Measurements from ENCODE around the gene LMO2. TPM values are rescaled to one million over a fixed set of nuclear protein-coding genes. Genes with fewer than 3 reads are reported as not detected.

The LMO2 gene
- total RNA-seq, 6 experiments from 2014 or later = 3.6 to 7.6 (median 4.9) TPM

GRCh38 chr11:33887886-33888285 lies 4.0 kb downstream of the LMO2 start:
- no CpG with 5 or more reads among the region's 5 CpGs for WGBS (ENCODE audit: insufficient coverage, low coverage, low lambda C conversion rate, missing lambda C conversion rate)
- Histone ChIP-seq H3K36me3 (no peaks in the 10 kb centered on the region), H3K4me1 (no peaks in the 10 kb centered on the region), H3K27me3 (no peaks in the 10 kb centered on the region), H3K27ac (no peak overlapping the region), H3K4me3 (no peak overlapping the region), H3K9me3 (no peaks in the 10 kb centered on the region)
- DNase-seq (no peak), ATAC-seq (no peak)
- TF ChIP-seq CTCF (IDR thresholded peaks at IDR 0.05) (no peak), POLR2A (IDR thresholded peaks at IDR 0.05) (no peak)
- intact Hi-C loops (cut with DNase I) = no loop called here

GRCh38 chr11:33885338-33886005 lies 6.4 kb downstream of the LMO2 start:
- Histone ChIP-seq H3K9me3 (no peaks in the 10 kb centered on the region), H3K36me3 (no peaks in the 10 kb centered on the region), H3K27me3 (no peaks in the 10 kb centered on the region), H3K4me3 (no peak overlapping the region), H3K27ac (no peak overlapping the region), H3K4me1 (no peaks in the 10 kb centered on the region)
- intact Hi-C loops (cut with DNase I) = no loop called here
- DNase-seq (no peak), ATAC-seq (peak in 2 of 4 donors; percentile 19 to 23)
- TF ChIP-seq POLR2A (IDR thresholded peaks at IDR 0.05) = no peak
- TF ChIP-seq CTCF (IDR thresholded peaks at IDR 0.05) = no peak
- 63% methylated on average over 3 of the region's 3 CpGs for WGBS (ENCODE audit: insufficient coverage, low coverage, low lambda C conversion rate, missing lambda C conversion rate)

- ATAC-seq = no peak
- no peaks in the 10 kb centered on the region for H3K9me3 ChIP-seq
- 48% methylated on average over 2 of the region's 3 CpGs for WGBS (ENCODE audit: insufficient coverage, low coverage, low lambda C conversion rate, missing lambda C conversion rate)
- H3K36me3 ChIP-seq = no peaks in the 10 kb centered on the region
- DNase-seq = no peak
- H3K4me3 ChIP-seq = no peak overlapping the region
- intact Hi-C loops (cut with DNase I) = no loop called here
- no peak for TF ChIP-seq CTCF (IDR thresholded peaks at IDR 0.05)
- TF ChIP-seq POLR2A (IDR thresholded peaks at IDR 0.05) = no peak
- no peaks in the 10 kb centered on the region for H3K27me3 ChIP-seq
- no peak overlapping the region for H3K27ac ChIP-seq
- H3K4me1 ChIP-seq = no peaks in the 10 kb centered on the region
Measured at GRCh38 chr11:33884601-33885000, 7.3 kb downstream of the LMO2 start.

GRCh38 chr11:33884035-33884434 lies 7.8 kb downstream of the LMO2 start:
- no peaks in the 10 kb centered on the region for H3K36me3 ChIP-seq
- no peaks in the 10 kb centered on the region for H3K9me3 ChIP-seq
- H3K4me1 ChIP-seq = no peaks in the 10 kb centered on the region
- ATAC-seq = no peak
- WGBS (ENCODE audit: insufficient coverage, low coverage, low lambda C conversion rate, missing lambda C conversion rate) = 75% methylated on average over 5 of the region's 5 CpGs
- intact Hi-C loops (cut with DNase I) = no loop called here
- no peak overlapping the region for H3K27ac ChIP-seq
- TF ChIP-seq POLR2A (IDR thresholded peaks at IDR 0.05) = no peak
- TF ChIP-seq CTCF (IDR thresholded peaks at IDR 0.05) = no peak
- no peaks in the 10 kb centered on the region for H3K27me3 ChIP-seq
- DNase-seq = no peak
- H3K4me3 ChIP-seq = no peak overlapping the region

Data from right lobe of liver (tissue), 6 donors.